Naive thymus-derived CD4-positive, alpha-beta T cell (primary cell): Measurements from ENCODE around the gene MRFAP1. TPM values are rescaled to one million over a fixed set of nuclear protein-coding genes. Genes with fewer than 3 reads are reported as not detected.
"Not testable (repeated sequence)": the region's sequence is repeated elsewhere in the genome, so short reads cannot be mapped to it uniquely, and the experiment has no call there.

ENCODE experiments used
- ATAC-seq: fragments of 150-1000 bp; cut with Tn5 transposase; 2 replicates; pipeline ENCODE4 v1.10.0; 2021; ENCODE audit warnings: mild to moderate bottlenecking, moderate library complexity
- CTCF ChIA-PET: fragments of 350-600 bp; sonication (Branson Sonifier 250); formaldehyde crosslinking; loops from one replicate; lab custom pipeline; 2021; ENCODE audit warnings: antibody characterized with exemption; lab: Charles Lee
- POLR2A ChIA-PET: fragments of 350-600 bp; sonication (Branson Sonifier 250); formaldehyde crosslinking; loops from one replicate; lab custom pipeline; 2021; ENCODE audit warnings: antibody characterized with exemption, inconsistent platforms; lab: Charles Lee
- DNase-seq, 9 donors: peaks; one replicate each; pipeline versions ENCODE4 v3.0.0 to v3.0.0-alpha.2; 2020 to 2022; ENCODE audit warnings: mixed read lengths in 1 of 9
- H3K27ac ChIP-seq: one replicate; pipeline ENCODE4 v1.7.0; 2013; ENCODE audit warnings: mild to moderate bottlenecking, low read depth, low read length, moderate library complexity
- H3K27me3 ChIP-seq, 2 donors: one replicate each; pipeline ENCODE4 v1.7.0; 2013; ENCODE audit warnings: low read length in 2 of 2, mild to moderate bottlenecking in 2 of 2, moderate library complexity in 2 of 2; ENCODE audit not compliant: control insufficient read depth in 2 of 2, insufficient read depth in 2 of 2
- H3K36me3 ChIP-seq, 3 experiments: 1 replicate in 2 of 3; 2 replicates in 1 of 3; pipeline ENCODE4 v1.7.0; 2013; ENCODE audit warnings: low read length in 3 of 3, mild to moderate bottlenecking in 3 of 3, moderate library complexity in 1 of 3; ENCODE audit not compliant: insufficient read depth in 3 of 3, control insufficient read depth in 2 of 3
- H3K4me1 ChIP-seq, 2 donors: one replicate each; pipeline ENCODE4 v1.7.0; 2013; ENCODE audit warnings: low read length in 2 of 2, mild to moderate bottlenecking in 2 of 2, moderate library complexity in 1 of 2; ENCODE audit not compliant: control insufficient read depth in 2 of 2, insufficient read depth in 2 of 2
- H3K4me3 ChIP-seq: 2 replicates; pipeline ENCODE4 v1.7.0; 2013; ENCODE audit warnings: mild to moderate bottlenecking, low read length
- H3K9me3 ChIP-seq, 3 experiments: 1 replicate in 2 of 3; 2 replicates in 1 of 3; pipeline ENCODE4 v1.7.0; 2013; ENCODE audit warnings: low read length in 3 of 3; ENCODE audit not compliant: control insufficient read depth in 2 of 3
- H3K27ac Mint-ChIP-seq, 9 donors: one replicate each; pipeline ENCODE4 v1.8.0; 2020 to 2022; ENCODE audit warnings: mixed read lengths in 9 of 9, mild to moderate bottlenecking in 8 of 9, moderate library complexity in 5 of 9, inconsistent platforms in 2 of 9
- H3K27me3 Mint-ChIP-seq, 5 donors: one replicate each; pipeline ENCODE4 v1.8.0; 2021 to 2022; ENCODE audit warnings: mixed read lengths in 5 of 5, mild to moderate bottlenecking in 1 of 5
- H3K36me3 Mint-ChIP-seq, 5 donors: one replicate each; pipeline ENCODE4 v1.8.0; 2020 to 2022; ENCODE audit warnings: mixed read lengths in 5 of 5, mild to moderate bottlenecking in 3 of 5, inconsistent platforms in 1 of 5
- H3K4me1 Mint-ChIP-seq, 7 donors: one replicate each; pipeline ENCODE4 v1.8.0; 2020 to 2022; ENCODE audit warnings: mixed read lengths in 7 of 7, mild to moderate bottlenecking in 3 of 7, inconsistent platforms in 1 of 7
- H3K4me3 Mint-ChIP-seq, 10 donors: one replicate each; pipeline ENCODE4 v1.8.0; 2020 to 2022; ENCODE audit warnings: mild to moderate bottlenecking in 10 of 10, mixed read lengths in 10 of 10, moderate library complexity in 6 of 10, inconsistent platforms in 2 of 10
- H3K9me3 Mint-ChIP-seq, 11 donors: one replicate each; pipeline ENCODE4 v1.8.0; 2020 to 2022; ENCODE audit warnings: mixed read lengths in 11 of 11, mild to moderate bottlenecking in 4 of 11, inconsistent platforms in 1 of 11, moderate library complexity in 1 of 11
- intact Hi-C, 2 donors: fragments of 100-400 bp; cut with micrococcal nuclease; formaldehyde crosslinking; loops; one replicate each; pipeline ENCODE4 v1.15.1; 2023
- polyA plus RNA-seq, 2 donors: library from polyadenylated mRNA; unstranded; fragments of 300-500 nt; fragmentation: Illumina TruSeq; gene quantifications; one replicate each; pipeline ENCODE4 v1.2.3, GENCODE V29; 2021
- total RNA-seq, 6 experiments: library from RNA in 5 of 6; stranded (reverse) in 5 of 6; gene quantifications; 1 replicate in 5 of 6; 2 replicates in 1 of 6; pipeline ENCODE4 v1.2.3 and lab custom pipeline; 2021 to 2026

Gene MRFAP1
- total and polyA plus RNA-seq, 7 experiments from 2014 or later, result 120 to 199 (median 139) TPM

DNA sequence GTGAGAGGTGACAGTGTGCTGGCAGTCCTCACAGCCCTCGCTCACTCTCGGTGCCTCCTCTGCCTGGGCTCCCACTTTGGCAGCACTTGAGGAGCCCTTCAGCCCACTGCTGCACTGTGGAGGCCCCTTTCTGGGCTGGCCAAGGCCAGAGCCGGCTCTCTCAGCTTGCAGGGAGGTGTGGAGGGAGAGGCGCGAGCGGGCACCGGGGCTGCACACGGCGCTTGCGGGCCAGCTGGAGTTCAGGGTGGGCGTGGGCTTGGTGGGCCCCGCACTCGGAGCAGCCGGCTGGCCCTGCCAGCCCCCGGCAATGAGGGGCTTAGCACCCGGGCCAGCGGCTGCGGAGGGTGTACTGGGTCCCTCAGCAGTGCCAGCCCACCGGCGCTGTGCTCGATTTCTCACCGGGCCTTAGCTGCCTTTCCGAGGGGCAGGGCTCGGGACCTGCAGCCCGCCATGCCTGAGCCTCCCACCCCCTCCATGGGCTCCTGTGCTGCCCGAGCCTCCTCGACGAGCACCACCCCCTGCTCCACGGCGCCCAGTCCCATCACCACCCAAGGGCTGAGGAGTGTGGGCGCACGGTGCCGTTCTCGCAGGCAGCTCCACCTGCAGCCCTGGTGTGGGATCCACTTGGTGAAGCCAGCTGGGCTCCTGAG lies 32.2 kb downstream of the MRFAP1 start:
- not testable (repeated sequence) for H3K4me3 ChIP-seq, H3K9me3 ChIP-seq, H3K27me3 Mint-ChIP-seq, ATAC-seq, H3K27me3 ChIP-seq, H3K27ac ChIP-seq, DNase-seq
- CTCF ChIA-PET, result interaction anchor here (0.7 to 5.5 kb wide), 7 partner anchors 8 to 202 kb away, joined by 3 to 61 read pairs (median 30); partner anchors contain the start of genes BLOC1S4 and MRFAP1L1
- Mint-ChIP-seq H3K9me3 (peaks cover 0 to 11% (median 0%) of the 10 kb centered on the region in 11 donors), H3K4me3 (peak overlapping the region in 6 of 10 donors; percentile 90 to 98 (median 96)), H3K4me1 (peaks cover 30 to 43% (median 41%) of the 10 kb centered on the region in 7 donors), H3K27ac (peak overlapping the region in 7 of 9 donors; percentile 88 to 100 (median 98)), H3K36me3 (peaks cover 4 to 41% (median 31%) of the 10 kb centered on the region in 5 donors)
- peaks cover 0 to 25% (median 11%) of the 10 kb centered on the region in 3 experiments for H3K36me3 ChIP-seq
- intact Hi-C loops, result loop anchor here (1.0 to 5.0 kb wide), 4 partner anchors 8 to 396 kb away; partner anchors contain the start of genes GRPEL1 (in 1 of the 2), MAN2B2 (in 1 of the 2) and TADA2B (in 1 of the 2)
- peaks cover 29% of the 10 kb centered on the region in 2 donors for H3K4me1 ChIP-seq
- POLR2A ChIA-PET, result interaction anchor here (0.9 to 12.6 kb wide), 14 partner anchors 10 to 396 kb away, joined by 3 to 696 read pairs (median 24); partner anchors contain the start of genes BLOC1S4, GRPEL1, KIAA0232 and MAN2B2

DNA sequence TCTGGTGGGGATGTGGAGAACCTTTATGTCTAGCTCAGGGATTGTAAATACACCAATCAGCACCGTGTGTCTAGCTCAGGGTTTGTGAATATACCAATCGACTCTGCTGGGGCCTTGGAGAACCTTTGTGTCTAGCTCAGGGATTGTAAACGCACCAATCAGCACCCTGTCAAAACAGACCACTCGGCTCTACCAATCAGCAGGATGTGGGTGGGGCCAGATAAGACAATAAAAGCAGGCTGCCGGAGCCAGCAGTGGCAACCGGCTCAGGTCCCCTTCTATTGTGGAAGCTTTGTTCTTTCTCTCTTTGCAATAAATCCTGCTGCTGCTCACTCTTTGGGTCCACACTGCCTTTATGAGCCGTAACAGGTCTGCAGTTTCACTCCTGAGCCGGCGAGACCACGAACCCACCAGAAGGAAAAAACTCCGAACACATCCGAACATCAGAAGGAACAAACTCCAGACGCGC lies 32.7 kb downstream of the MRFAP1 start:
- peak in 2 of 9 donors; percentile 54 to 61 for DNase-seq
- Histone ChIP-seq H3K36me3 (peaks cover 0 to 26% (median 11%) of the 10 kb centered on the region in 3 experiments), H3K4me1 (peaks cover 29 to 30% of the 10 kb centered on the region in 2 donors), H3K4me3 (peak overlapping the region; percentile 74), H3K27ac (peak overlapping the region; percentile 83)
- H3K4me3 Mint-ChIP-seq, result peak overlapping the region; percentile 90 to 100 (median 98)
- ChIA-PET CTCF (interaction anchor here (0.7 to 5.5 kb wide), 10 partner anchors 9 to 201 kb away, joined by 3 to 61 read pairs (median 22); partner anchors contain the start of genes BLOC1S4 and MRFAP1L1), POLR2A (interaction anchor here (0.5 to 12.6 kb wide), 17 partner anchors 10 to 409 kb away, joined by 3 to 696 read pairs (median 15); partner anchors contain the start of genes BLOC1S4, GRPEL1, KIAA0232 and MAN2B2)
- H3K27me3 ChIP-seq, H3K27me3 Mint-ChIP-seq, H3K9me3 ChIP-seq: not testable (repeated sequence)
- peak overlapping the region; percentile 88 to 100 (median 98) for H3K27ac Mint-ChIP-seq
- H3K9me3 Mint-ChIP-seq, result peaks cover 0 to 11% (median 0%) of the 10 kb centered on the region in 11 donors
- intact Hi-C loops, result loop anchor here (1.0 to 5.0 kb wide), 4 partner anchors 9 to 395 kb away; partner anchors contain the start of genes GRPEL1 (in 1 of the 2), MAN2B2 (in 1 of the 2) and TADA2B (in 1 of the 2)
- H3K36me3 Mint-ChIP-seq, result peaks cover 4 to 43% (median 33%) of the 10 kb centered on the region in 5 donors
- peak; percentile 21 for ATAC-seq
- peaks cover 33 to 46% (median 44%) of the 10 kb centered on the region in 7 donors for H3K4me1 Mint-ChIP-seq

DNA sequence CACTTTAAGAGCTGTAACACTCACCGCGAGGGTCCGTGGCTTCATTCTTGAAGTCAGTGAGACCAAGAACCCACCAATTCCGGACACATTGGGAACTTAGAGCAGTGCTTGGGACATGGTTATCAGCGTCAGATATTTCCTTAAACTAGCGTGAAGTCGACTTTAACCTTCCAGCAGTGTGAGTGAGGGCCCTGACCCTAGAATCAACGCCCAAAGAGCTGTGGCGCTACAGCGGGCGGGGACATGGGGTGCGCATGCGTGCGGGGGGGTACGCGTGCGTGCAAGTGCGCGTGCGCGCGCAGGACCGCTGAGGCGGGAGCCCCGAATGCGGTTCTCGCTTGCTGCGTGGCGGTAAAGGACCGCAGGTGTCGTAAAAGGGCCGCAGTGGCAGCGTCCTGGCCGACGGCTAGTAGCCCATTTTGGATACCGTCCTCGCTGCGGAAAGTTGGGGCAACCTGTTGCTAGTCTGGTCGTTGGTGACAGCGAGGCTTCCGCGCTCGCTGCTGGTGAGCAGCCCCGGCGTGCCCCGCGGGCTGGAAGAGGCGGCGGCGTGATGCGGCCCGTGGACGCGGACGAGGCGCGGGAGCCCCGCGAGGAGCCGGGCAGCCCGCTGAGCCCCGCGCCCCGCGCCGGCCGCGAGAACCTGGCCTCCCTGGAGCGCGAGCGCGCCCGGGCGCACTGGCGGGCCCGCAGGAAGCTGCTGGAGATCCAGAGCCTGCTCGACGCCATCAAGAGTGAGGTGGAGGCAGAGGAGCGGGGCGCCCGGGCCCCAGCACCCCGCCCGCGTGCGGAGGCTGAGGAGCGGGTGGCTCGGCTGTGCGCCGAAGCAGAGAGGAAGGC lies 33.4 kb downstream of the MRFAP1 start:
- no peaks in the 10 kb centered on the region for H3K9me3 ChIP-seq
- peaks cover 0 to 32% (median 11%) of the 10 kb centered on the region in 3 experiments for H3K36me3 ChIP-seq
- POLR2A ChIA-PET, result interaction anchor here (0.5 to 12.6 kb wide), 24 partner anchors 11 to 409 kb away, joined by 3 to 696 read pairs (median 6); partner anchors contain the start of genes BLOC1S4, GRPEL1, KIAA0232 and MAN2B2
- H3K4me1 ChIP-seq, result peaks cover 30 to 34% of the 10 kb centered on the region in 2 donors
- no peaks in the 10 kb centered on the region for H3K27me3 ChIP-seq
- H3K4me1 Mint-ChIP-seq, result peaks cover 33 to 53% (median 50%) of the 10 kb centered on the region in 7 donors
- peaks cover 0 to 3% (median 0%) of the 10 kb centered on the region in 5 donors for H3K27me3 Mint-ChIP-seq
- peak overlapping the region; percentile 88 to 100 (median 98) for H3K27ac Mint-ChIP-seq
- peak overlapping the region; percentile 90 to 100 (median 98) for H3K4me3 Mint-ChIP-seq
- H3K27ac ChIP-seq, result peak overlapping the region; percentile 83
- H3K4me3 ChIP-seq, result peak overlapping the region; percentile 74
- peaks cover 0 to 12% (median 0%) of the 10 kb centered on the region in 11 donors for H3K9me3 Mint-ChIP-seq
- CTCF ChIA-PET, result interaction anchor here (0.6 to 5.5 kb wide), 14 partner anchors 10 to 313 kb away, joined by 3 to 61 read pairs (median 18); partner anchors contain the start of genes BLOC1S4 and MRFAP1L1
- DNase-seq (peak; percentile 89 to 97 (median 95)), ATAC-seq (peak; percentile 93)
- peaks cover 4 to 50% (median 39%) of the 10 kb centered on the region in 5 donors for H3K36me3 Mint-ChIP-seq
- intact Hi-C loops, result loop anchor here (1.0 to 5.0 kb wide), 16 partner anchors 10 to 394 kb away; partner anchors contain the start of genes BLOC1S4 (in 2 of the 2), GRPEL1 (in 2 of the 2), MRFAP1 (in 2 of the 2) and MRFAP1L1 (in 2 of the 2)

DNA sequence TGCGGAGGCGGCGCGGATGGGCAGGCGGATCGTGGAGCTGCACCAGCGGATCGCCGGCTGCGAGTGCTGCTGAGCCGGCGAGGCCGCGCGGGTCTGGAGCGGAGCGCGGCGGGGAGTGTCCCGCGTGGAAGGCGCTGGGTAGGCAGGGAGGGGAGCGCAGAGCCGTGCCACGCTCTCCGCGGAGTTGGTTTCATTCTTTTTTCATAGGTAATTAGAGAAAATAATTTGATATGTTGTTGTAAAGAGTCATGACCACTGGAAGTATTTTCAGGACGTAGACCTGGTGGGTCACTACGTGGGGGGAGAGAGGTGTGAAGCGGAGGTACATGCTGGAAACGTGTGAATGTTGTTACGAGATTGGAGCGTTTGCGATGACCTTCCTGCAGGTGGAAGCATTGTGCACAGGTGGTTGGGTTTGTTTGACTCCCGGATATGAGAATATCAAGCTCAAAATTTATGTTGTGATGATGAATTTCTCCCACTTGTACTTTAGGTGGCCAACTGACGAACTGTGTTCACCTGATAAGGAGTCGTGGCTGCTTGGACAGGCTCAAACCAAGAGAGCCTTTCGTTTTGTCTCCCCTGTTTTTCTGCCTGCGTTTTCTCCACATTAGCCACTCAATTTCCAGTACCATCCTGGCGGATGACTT lies 34.1 kb downstream of the MRFAP1 start:
- peaks cover 36 to 58% (median 51%) of the 10 kb centered on the region in 7 donors for H3K4me1 Mint-ChIP-seq
- H3K36me3 Mint-ChIP-seq, result peaks cover 4 to 50% (median 42%) of the 10 kb centered on the region in 5 donors
- no peaks in the 10 kb centered on the region for H3K9me3 ChIP-seq
- H3K4me3 ChIP-seq, result peak overlapping the region; percentile 74
- H3K4me1 ChIP-seq, result peaks cover 30 to 34% of the 10 kb centered on the region in 2 donors
- H3K36me3 ChIP-seq, result peaks cover 0 to 32% (median 11%) of the 10 kb centered on the region in 3 experiments
- POLR2A ChIA-PET, result interaction anchor here (0.9 to 12.6 kb wide), 18 partner anchors 8 to 394 kb away, joined by 3 to 696 read pairs (median 13); partner anchors contain the start of genes BLOC1S4, GRPEL1, KIAA0232 and MAN2B2
- DNase-seq (peak in 8 of 9 donors; percentile 37 to 81 (median 76)), ATAC-seq (peak; percentile 60)
- H3K27me3 ChIP-seq, result no peaks in the 10 kb centered on the region
- H3K27ac Mint-ChIP-seq, result peak overlapping the region; percentile 88 to 99 (median 98)
- peaks cover 0 to 3% (median 0%) of the 10 kb centered on the region in 5 donors for H3K27me3 Mint-ChIP-seq
- intact Hi-C loops, result loop anchor here (1.0 to 5.0 kb wide), 14 partner anchors 15 to 394 kb away; partner anchors contain the start of genes BLOC1S4 (in 2 of the 2), MRFAP1 (in 2 of the 2), MRFAP1L1 (in 2 of the 2) and GRPEL1 (in 1 of the 2)
- H3K27ac ChIP-seq, result peak overlapping the region; percentile 74
- peak overlapping the region; percentile 90 to 100 (median 98) for H3K4me3 Mint-ChIP-seq
- CTCF ChIA-PET, result interaction anchor here (0.7 to 5.5 kb wide), 16 partner anchors 10 to 396 kb away, joined by 3 to 61 read pairs (median 12); partner anchors contain the start of genes BLOC1S4 and MRFAP1L1
- H3K9me3 Mint-ChIP-seq, result peaks cover 0 to 13% (median 0%) of the 10 kb centered on the region in 11 donors
